ENCODE results near the gene ZMYM3. TPM values are rescaled to one million over a fixed set of nuclear protein-coding genes. Genes with fewer than 3 reads are reported as not detected.

ZMYM3 gene
- total and polyA plus RNA-seq, 2 experiments from 2014 or later, result 15.1 to 26.2 TPM

DNA sequence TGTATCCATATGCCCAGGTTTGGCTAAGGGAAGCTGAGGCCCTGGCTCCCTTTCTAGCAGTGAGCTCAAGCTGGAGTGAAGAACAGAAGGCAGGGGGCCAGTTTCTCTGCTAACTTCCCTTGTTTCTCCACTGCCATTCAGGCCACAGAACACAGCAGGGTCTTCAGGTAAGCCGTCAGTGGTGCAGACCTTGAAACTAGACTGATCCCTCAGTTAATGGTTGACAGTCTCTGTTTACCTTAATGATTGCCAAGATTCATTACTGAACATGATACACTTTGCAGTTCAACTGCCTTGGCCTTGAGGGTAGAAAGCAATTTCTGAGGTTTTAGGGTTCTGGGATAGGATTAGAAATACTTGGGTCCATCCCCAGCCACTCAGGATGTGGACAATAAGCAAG is 39.8 kb downstream of the ZMYM3 start:
- peak overlapping the region; percentile 69 for H3K27ac ChIP-seq
- TF ChIP-seq EZH2 (IDR thresholded peaks at IDR 0.05; ENCODE audit: borderline replicate concordance) (no peak), CTCF (IDR thresholded peaks at IDR 0.05; ENCODE audit: poor library complexity) (no peak), EZH2phosphoT487 (IDR thresholded peaks at IDR 0.05; ENCODE audit: low read depth, severe bottlenecking, unreplicated experiment) (no peak)
- H3K9me2 ChIP-seq (replicated peaks; ENCODE audit: insufficient read depth), result no peaks in the 10 kb centered on the region
- no peaks in the 10 kb centered on the region for H3K9me3 ChIP-seq (ENCODE audit: low read depth)
- no peak for DNase-seq (ENCODE audit: low spot score)
- H3K4me1 ChIP-seq (ENCODE audit: insufficient read depth), result peaks cover 5% of the 10 kb centered on the region
- H4K20me1 ChIP-seq (ENCODE audit: insufficient read depth, poor library complexity, severe bottlenecking), result no peaks in the 10 kb centered on the region
- H3K36me3 ChIP-seq (replicated peaks; ENCODE audit: insufficient read depth, low read depth), result no peaks in the 10 kb centered on the region
- H2AFZ ChIP-seq, result no peak overlapping the region
- WGBS (ENCODE audit: low lambda C conversion rate, missing lambda C conversion rate), result 71% methylated on average over 1 of the region's 1 CpG
- no peaks in the 10 kb centered on the region for H3K79me2 ChIP-seq
- no peak overlapping the region for H3K4me3 ChIP-seq
- H3K27me3 ChIP-seq, result no peaks in the 10 kb centered on the region
- H3K4me2 ChIP-seq, result peak overlapping the region; percentile 64

GRCh38 chrX:71212536-71212935 is 41.4 kb downstream of the ZMYM3 start:
- TF ChIP-seq EZH2 (IDR thresholded peaks at IDR 0.05; ENCODE audit: borderline replicate concordance) (no peak), EZH2phosphoT487 (IDR thresholded peaks at IDR 0.05; ENCODE audit: low read depth, severe bottlenecking, unreplicated experiment) (no peak), CTCF (IDR thresholded peaks at IDR 0.05; ENCODE audit: poor library complexity) (no peak)
- 53% methylated on average over 5 of the region's 5 CpGs for WGBS (ENCODE audit: low lambda C conversion rate, missing lambda C conversion rate)
- Histone ChIP-seq H3K79me2 (no peaks in the 10 kb centered on the region), H3K4me2 (no peak overlapping the region), H3K4me1 (ENCODE audit: insufficient read depth) (peaks cover 5% of the 10 kb centered on the region), H3K27ac (no peak overlapping the region), H3K9me2 (replicated peaks; ENCODE audit: insufficient read depth) (no peaks in the 10 kb centered on the region), H3K9me3 (ENCODE audit: low read depth) (no peaks in the 10 kb centered on the region), H3K27me3 (no peaks in the 10 kb centered on the region), H4K20me1 (ENCODE audit: insufficient read depth, poor library complexity, severe bottlenecking) (no peaks in the 10 kb centered on the region), H3K36me3 (replicated peaks; ENCODE audit: insufficient read depth, low read depth) (no peaks in the 10 kb centered on the region), H3K4me3 (no peak overlapping the region), H2AFZ (no peak overlapping the region)
- DNase-seq (ENCODE audit: low spot score), result no peak

- Histone ChIP-seq H3K36me3 (replicated peaks; ENCODE audit: insufficient read depth, low read depth) (no peaks in the 10 kb centered on the region), H3K9me2 (replicated peaks; ENCODE audit: insufficient read depth) (no peaks in the 10 kb centered on the region), H2AFZ (no peak overlapping the region), H3K4me1 (ENCODE audit: insufficient read depth) (peaks cover 5% of the 10 kb centered on the region), H4K20me1 (ENCODE audit: insufficient read depth, poor library complexity, severe bottlenecking) (no peaks in the 10 kb centered on the region), H3K27me3 (no peaks in the 10 kb centered on the region), H3K27ac (no peak overlapping the region), H3K4me2 (no peak overlapping the region), H3K9me3 (ENCODE audit: low read depth) (no peaks in the 10 kb centered on the region), H3K79me2 (no peaks in the 10 kb centered on the region), H3K4me3 (no peak overlapping the region)
- no peak for DNase-seq (ENCODE audit: low spot score)
- WGBS (ENCODE audit: low lambda C conversion rate, missing lambda C conversion rate), result 60% methylated on average over 3 of the region's 3 CpGs
- TF ChIP-seq EZH2phosphoT487 (IDR thresholded peaks at IDR 0.05; ENCODE audit: low read depth, severe bottlenecking, unreplicated experiment), result no peak
- no peak for TF ChIP-seq CTCF (IDR thresholded peaks at IDR 0.05; ENCODE audit: poor library complexity)
- TF ChIP-seq EZH2 (IDR thresholded peaks at IDR 0.05; ENCODE audit: borderline replicate concordance), result no peak
Observed at GRCh38 chrX:71210816-71211215, 43.1 kb downstream of the ZMYM3 start.

Measured in hepatocyte (in vitro differentiated cells).